T-helper 1 cell (primary cell): Measurements from ENCODE around the gene DENND5B.
"Not testable (repeated sequence)": the region's sequence is repeated elsewhere in the genome, so short reads cannot be mapped to it uniquely, and the experiment has no call there.

ENCODE experiments used
- DNase-seq, 5 donors: peaks; one replicate each; pipeline ENCODE4 v3.0.0-alpha.2; 2012 to 2020

The DENND5B gene

GRCh38 chr12:31465002-31465401, 125.9 kb downstream of the DENND5B start:
- no peak for DNase-seq

- no peak for DNase-seq
Observed at GRCh38 chr12:31460024-31460423, 130.9 kb downstream of the DENND5B start.

- DNase-seq = no peak
Observed at GRCh38 chr12:31456562-31456961, 134.4 kb downstream of the DENND5B start.

GRCh38 chr12:31444736-31445135, 146.2 kb downstream of the DENND5B start:
- no peak for DNase-seq

GRCh38 chr12:31440586-31440985, 150.3 kb downstream of the DENND5B start:
- no peak for DNase-seq

GRCh38 chr12:31440134-31440533, 150.8 kb downstream of the DENND5B start:
- DNase-seq = no peak

- no peak for DNase-seq
Observed at GRCh38 chr12:31431721-31432240, 159.2 kb downstream of the DENND5B start.

- DNase-seq = no peak
Observed at GRCh38 chr12:31423405-31423804, 167.5 kb downstream of the DENND5B start.

- no peak for DNase-seq
Observed at GRCh38 chr12:31412292-31412801, 178.6 kb downstream of the DENND5B start.

- DNase-seq = no peak
Observed at GRCh38 chr12:31408763-31409162, 182.2 kb downstream of the DENND5B start.

GRCh38 chr12:31407562-31407961, 183.4 kb downstream of the DENND5B start:
- DNase-seq = no peak

- no peak for DNase-seq
Observed at GRCh38 chr12:31406345-31406744, 184.6 kb downstream of the DENND5B start.

GRCh38 chr12:31405021-31405420, 185.9 kb downstream of the DENND5B start:
- no peak for DNase-seq

GRCh38 chr12:31403099-31403607, 187.8 kb downstream of the DENND5B start:
- DNase-seq = peak in 4 of 5 donors; percentile 22 to 58 (median 26)

- DNase-seq = no peak
Observed at GRCh38 chr12:31393004-31393550, 197.9 kb downstream of the DENND5B start.

GRCh38 chr12:31390991-31391390, 199.9 kb downstream of the DENND5B start:
- no peak for DNase-seq

- DNase-seq = no peak
Observed at GRCh38 chr12:31388713-31389112, 202.2 kb downstream of the DENND5B start.

- no peak for DNase-seq
Observed at GRCh38 chr12:31387466-31387865, 203.5 kb downstream of the DENND5B start.

GRCh38 chr12:31387011-31387410, 203.9 kb downstream of the DENND5B start:
- DNase-seq = no peak

GRCh38 chr12:31386364-31386777, 204.6 kb downstream of the DENND5B start:
- DNase-seq = no peak

GRCh38 chr12:31377210-31377609, 213.7 kb downstream of the DENND5B start:
- not testable (repeated sequence) for DNase-seq

GRCh38 chr12:31375422-31375821, 215.5 kb downstream of the DENND5B start:
- not testable (repeated sequence) for DNase-seq

GRCh38 chr12:31371256-31371620, 219.7 kb downstream of the DENND5B start:
- no peak for DNase-seq

GRCh38 chr12:31370531-31371255, 220.2 kb downstream of the DENND5B start:
- no peak for DNase-seq
